ENCODE measurements around the gene CLDN17.

Gene CLDN17, protein sequence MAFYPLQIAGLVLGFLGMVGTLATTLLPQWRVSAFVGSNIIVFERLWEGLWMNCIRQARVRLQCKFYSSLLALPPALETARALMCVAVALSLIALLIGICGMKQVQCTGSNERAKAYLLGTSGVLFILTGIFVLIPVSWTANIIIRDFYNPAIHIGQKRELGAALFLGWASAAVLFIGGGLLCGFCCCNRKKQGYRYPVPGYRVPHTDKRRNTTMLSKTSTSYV

DNA sequence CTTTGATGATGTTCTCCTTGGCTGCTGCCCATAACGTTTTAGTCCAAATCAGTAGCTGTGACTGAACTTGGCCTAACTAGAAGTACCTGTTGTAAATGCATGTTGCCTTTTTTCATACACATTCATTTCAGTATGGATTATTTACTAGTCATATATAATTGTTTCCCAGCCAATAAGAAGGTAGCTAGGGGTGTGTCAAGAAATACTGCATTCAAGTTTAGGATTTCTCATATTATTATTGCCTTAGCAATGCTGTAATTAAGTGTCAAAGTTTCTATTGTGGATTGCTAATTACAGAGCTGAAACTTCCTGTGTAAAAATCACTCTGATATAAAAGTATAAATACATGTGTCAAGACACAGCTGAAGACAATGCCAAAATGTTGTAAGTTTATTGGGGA is at the start of gene CLDN17:
Gene CLDN17 (minus strand): TSS at position 101 of the 400 bp plus-strand sequence. CDS start 188 bp downstream, outside the sequence.
- DNase-seq: no peak

DNA sequence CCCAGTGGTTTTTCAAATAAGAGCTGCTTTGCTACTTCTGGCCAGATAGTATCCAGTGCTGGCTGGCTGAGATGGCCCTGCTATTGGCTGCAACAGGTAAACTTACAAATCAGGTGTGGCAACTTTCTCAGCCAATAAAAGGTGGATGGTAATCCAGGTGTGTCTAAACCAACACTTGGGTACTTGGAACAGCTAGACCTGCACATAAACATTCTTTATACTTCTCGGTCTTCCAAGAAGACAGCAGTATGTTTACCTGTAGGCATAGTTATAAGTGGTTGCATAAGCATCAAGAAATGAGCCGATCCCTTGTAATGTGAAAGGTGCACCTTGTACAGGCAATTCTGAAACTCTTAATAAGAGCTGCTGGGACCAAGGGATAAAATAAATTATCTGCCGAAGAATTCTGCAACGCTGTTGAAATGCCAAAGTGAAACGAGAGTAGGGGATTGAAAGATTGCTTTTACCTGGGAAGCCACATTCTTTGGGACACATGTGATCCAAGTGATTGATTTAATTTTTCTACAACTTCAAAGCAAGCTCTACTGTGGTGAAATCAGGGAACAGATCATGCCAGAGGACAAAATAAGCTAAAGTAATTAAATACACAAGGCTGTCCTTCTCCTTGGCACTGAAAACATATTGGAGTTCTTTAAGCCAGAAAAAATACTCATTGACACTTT is 49.6 kb upstream of the CLDN17 start, which contains the start of gene CLDN8:
Gene CLDN8 (minus strand): TSS at position 57 of the 683 bp plus-strand sequence. CDS start 172 bp downstream, outside the sequence.
- DNase-seq: no peak

DNA sequence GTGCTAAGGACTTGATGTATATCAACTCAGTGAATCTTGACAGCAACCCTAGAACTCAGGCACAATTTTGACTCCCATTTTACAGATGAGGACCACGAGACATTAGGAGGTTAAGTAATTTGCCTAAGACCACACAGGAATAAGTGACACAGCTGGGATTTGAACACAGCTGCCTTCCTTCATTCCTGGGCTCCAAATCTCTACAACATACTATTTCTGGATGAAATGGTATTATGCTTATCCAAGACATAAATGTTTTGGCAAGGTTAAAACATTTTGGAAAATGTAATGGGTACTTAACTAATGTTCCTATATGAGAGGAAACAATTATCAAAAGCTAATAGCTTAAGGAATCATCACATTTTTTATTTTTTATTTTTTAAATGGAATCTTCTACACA is 44.5 kb upstream of the CLDN17 start:
- DNase-seq: no peak

DNA sequence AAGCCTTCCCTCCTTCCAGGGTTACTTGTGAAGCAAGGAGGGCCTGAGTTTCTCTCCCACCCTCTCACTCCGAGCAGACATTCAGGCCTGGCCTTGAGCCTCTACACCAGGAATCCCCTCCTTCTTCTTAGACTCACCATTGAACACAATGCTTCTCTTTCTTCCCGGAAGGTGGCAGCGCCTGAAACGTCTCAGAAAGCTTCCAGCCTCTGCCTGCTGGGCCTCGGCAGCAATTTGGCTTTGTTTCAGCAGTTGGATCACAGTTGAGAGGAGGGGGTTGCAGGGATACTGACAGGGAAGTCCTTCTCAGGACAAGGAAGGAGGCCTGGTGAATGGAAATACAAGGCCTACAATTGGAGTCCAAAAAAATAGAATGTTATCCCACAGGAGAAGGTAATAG is 43.0 kb upstream of the CLDN17 start:
- DNase-seq: no peak

DNA sequence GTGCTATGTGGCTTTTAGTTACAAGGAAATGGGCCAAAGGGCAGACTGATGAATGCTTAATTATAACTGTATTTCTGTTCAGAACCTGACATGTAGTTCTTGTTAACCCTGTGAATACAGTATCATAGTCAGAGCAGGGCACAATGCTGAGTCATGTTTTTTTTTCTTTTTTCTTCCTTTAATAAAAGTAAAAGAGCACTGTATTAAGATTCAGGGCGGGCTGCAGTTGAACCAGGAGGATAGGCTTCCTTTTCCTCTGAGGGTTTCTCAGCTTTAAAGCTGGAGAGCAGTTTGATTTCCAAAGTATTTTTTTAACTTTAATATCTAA is 40.6 kb upstream of the CLDN17 start:
- no peak for DNase-seq

DNA sequence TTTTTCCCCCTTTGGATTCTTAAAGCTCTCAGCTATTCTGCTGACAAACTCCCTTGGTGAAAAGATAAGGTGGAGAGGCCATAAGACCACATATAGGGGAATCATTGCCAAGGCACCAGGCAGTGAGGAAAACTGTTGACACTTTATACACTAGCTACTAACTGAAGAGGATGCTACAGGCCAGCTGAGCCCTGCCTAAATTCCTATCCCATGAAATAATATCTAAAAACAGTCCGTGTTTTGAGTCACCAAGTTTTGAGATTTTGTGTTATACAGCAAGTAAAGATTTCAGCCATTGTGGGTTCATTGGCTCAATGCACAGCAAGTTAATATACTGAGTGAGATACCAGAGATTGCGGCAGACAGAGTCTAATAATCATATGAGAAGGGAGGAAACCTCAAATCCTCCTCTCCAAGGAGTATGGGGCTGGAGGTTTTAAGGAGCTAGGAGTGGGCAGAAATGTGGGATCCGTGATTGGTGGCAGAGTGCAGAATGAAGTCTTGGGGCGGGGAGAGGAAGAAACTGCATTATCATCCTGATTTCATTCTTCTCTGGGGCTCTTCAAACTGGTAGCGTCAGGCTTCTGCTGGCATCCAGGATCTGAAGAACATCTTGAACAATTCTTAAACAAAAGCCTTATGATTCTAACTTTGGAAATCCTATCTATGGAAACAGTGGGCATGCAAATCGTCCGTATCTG is 40.1 kb upstream of the CLDN17 start:
- DNase-seq: no peak

DNA sequence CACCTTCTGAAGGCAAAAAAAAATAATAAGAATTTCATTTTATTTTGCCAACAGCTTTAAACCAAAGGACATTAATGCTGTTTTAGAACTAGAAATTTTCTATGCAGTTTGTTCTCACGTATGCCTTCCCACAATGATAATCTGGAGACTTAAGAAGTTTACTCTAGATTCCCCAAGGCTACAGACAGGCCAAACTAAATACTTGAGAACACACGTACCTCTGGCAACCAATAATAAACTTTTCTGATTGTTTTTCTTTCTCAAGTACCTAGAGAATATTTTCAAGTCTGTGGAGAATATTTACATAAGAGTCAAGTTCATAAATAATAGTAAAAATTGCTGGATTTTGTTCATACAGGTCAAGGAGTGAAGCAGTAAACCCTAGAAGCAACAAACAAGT is 33.4 kb upstream of the CLDN17 start:
- DNase-seq: no peak

DNA sequence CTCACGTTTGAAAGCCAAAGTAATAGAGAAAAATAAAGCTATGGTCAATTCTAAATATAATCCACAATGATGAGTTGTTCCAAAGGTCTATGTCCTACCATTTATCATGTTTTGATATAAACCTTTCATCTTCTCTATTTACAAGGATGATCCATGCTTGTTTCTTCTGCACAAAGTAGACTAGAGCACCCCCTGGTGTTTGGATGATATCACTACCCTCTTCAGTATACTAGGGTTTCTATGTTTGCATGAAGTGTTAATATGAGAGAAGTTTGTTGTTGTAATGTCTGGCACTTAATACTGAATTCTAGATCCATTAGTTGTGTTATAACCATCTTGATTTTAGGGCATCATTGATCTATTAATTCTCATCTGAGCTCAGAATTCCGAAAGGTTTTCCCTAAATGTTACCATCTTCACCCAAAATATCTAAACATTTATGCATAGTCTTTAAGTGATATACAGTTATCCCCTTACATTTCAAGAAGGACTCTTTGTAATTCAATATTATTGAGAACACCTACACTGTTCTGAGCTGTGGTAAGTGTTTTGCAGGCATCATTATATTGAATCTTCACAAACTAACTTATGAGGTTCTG is 28.2 kb upstream of the CLDN17 start:
- DNase-seq: no peak

DNA sequence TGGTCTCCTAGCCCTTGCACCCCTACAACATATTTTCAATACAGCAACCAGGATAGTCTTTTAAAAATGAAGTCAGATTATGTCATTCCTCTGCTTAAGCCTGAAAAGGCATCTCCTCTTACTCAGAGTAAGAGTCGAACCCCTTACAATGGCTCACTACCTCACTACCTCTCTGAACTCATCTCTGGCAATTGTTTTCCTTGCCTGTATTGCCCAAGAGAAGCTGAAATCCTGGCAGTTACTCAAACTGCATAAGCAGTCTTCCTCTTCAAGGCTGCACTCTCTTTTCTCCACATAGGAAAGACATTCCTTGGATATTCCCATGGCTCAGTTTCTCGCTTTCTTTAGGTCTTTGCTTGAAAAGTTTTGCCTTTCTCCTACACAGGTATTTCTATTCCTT is 26.6 kb upstream of the CLDN17 start:
- DNase-seq: no peak

DNA sequence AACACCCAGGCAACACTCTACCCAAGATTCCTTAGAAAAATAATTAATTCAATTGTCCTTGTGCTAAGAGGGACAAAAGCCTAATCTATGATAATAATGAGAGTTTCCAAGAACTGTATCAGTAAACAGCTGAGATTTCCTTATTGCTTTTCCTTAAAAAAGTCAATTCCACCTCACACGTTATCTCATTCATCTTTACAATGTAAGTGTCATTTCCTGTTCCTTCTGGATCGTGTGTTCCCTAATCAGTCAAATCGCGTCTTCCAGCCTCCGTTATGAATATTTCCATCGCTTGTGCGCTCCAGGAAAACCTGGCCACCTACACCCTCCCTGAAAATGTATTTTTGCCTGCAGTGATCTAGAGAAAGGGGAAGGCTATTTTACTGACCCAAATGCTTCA is 23.9 kb upstream of the CLDN17 start:
- no peak for DNase-seq

DNA sequence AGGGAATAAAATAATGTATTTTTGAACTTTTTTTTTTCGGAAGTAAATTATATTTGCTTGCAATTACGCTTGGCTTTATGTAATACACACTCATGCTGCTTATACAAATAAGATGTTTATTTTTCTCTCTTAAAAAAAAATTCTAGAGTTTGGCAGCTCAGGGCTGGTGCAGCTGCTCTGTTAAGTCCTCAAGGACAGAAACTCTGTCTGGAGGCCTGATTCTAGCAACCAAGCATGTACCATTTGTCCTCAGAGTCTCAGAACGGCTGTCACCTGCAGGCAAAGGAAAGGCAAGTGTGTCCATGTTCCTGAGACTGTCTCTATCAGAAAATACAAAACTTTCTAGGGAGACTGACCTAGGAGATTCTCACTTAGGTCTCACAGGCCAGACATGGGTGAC is 23.2 kb upstream of the CLDN17 start:
- no peak for DNase-seq

DNA sequence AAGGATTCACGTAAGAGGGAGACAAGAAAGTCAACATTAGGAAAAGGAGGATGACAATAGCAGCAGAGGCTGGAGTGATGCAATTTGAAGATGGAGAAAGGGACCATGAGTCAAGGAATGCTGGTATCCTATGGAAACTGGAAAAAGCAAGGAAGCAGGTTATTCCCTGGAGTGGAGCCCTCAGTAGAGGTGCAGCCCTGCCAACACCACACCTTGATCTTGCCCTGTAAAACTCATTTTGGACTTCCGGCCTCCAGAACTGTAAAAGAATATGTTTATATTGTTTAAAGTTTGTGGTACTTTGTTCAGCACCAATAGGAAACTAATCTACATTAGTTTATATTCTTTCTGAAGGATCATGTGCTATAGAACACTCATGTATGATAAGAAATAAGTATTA is 19.6 kb upstream of the CLDN17 start:
- no peak for DNase-seq

DNA sequence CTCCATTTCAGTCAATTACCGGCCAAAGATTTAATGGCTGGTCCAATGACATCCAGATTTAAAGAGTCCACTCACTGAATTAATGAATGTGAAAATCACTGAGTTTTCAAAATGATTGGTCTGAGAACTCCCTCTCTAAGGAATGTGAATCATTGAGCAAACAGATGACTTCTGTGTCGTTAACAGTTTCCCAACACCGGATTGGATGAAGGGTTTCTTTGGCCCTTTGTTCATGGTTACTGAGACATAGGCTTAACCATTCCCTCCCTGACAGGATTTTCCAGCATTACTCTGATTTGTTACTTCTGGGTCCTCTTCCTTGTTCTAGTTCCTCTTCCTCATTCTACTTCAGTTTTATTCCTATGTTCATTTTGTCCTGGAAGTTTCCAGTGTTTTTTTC is 1.5 kb upstream of the CLDN17 start:
- DNase-seq: no peak

DNA sequence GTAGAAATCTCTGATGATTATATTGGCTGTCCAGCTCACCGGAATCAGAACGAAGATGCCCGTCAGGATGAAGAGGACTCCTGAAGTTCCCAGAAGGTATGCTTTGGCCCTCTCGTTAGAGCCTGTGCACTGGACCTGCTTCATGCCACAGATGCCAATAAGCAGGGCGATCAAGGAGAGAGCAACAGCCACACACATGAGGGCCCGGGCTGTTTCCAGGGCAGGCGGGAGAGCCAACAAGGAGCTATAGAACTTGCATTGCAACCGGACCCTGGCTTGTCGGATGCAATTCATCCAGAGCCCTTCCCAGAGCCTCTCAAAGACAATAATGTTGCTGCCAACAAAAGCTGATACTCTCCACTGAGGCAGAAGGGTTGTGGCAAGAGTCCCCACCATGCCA is 434 bp downstream of the CLDN17 start:
- DNase-seq: no peak

DNA sequence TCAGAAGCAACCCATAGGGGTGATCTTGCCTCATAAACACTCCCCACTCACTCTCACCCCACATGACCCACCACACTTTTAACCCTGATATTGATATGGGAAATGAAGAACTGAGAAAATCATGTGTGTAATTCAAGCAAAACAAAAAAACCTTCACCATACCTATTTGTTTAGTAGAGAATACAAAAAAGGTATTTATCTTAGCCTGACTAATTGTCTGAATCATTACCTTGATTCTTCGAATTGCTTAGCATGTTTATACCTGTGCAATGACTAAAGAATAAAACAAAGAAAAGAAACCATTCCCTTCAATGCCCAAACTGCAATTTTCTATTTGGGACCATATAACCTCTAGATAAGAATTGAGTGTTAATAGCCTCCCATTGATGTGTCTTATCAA is 1.8 kb downstream of the CLDN17 start:
- no peak for DNase-seq

DNA sequence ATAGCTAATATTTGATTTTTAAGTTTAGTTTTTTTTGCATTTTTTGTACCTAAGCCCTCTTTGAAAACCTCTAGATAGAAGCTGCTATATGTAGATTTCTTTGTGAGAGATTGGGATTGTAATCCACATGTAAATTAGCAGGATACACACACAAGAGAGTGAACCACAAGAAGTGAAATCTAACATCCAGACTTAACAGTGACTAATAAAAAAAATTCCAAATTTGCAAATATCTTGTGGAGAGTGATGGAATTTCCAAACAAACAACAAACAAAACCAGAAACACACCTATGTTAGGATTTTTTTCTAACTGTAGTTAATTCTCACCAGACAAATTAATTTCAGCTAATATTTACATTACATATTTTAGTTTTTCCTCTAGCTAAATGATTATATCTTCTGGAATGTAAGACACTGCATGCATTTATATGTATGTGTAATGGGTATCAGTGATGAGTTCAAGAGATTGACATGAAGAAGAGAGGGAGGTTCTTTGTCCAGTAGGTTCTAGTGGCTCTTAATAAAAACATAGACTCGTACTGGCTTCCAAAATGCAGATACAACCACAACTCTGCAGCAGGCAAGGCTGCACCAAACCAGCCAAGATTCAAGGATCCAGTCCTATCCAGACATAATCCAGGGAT is 12.8 kb downstream of the CLDN17 start:
- DNase-seq: no peak

DNA sequence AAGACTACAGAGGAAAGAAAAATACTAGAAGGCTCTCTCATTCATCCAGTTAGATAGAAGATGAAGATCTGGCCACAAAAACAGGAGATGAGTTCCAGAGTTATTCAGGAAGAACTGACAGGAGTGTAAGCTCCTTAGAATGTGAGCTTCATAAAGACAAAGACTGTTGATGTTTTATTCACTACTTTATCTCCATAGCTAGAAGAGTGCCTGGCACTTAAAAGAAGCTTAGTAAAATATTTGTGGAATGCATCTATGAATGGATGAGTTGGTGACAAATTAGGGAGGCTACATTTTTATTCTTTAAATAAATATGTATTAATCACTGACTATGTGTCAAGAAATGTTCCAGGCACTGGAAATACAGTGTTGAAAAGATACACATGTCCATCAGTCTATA is 13.8 kb downstream of the CLDN17 start:
- no peak for DNase-seq

DNA sequence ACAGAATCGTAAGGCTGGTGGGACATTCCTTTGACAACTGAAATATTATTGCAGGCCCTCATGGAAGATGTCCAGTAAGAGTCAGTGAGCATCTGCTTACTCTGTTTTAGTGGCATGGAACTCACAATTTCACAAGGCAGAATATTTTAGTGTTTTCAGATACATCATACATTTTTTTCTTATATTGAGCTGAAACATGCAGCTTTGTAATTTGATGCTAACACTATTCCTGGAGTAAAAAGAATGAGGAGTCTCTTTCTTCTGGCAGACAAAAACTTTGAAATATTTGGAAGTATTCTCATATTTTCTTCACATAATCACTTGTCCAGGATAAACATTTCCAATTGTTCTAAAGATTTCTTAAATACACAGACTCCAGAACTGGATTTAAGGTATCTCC is 17.7 kb downstream of the CLDN17 start:
- no peak for DNase-seq

DNA sequence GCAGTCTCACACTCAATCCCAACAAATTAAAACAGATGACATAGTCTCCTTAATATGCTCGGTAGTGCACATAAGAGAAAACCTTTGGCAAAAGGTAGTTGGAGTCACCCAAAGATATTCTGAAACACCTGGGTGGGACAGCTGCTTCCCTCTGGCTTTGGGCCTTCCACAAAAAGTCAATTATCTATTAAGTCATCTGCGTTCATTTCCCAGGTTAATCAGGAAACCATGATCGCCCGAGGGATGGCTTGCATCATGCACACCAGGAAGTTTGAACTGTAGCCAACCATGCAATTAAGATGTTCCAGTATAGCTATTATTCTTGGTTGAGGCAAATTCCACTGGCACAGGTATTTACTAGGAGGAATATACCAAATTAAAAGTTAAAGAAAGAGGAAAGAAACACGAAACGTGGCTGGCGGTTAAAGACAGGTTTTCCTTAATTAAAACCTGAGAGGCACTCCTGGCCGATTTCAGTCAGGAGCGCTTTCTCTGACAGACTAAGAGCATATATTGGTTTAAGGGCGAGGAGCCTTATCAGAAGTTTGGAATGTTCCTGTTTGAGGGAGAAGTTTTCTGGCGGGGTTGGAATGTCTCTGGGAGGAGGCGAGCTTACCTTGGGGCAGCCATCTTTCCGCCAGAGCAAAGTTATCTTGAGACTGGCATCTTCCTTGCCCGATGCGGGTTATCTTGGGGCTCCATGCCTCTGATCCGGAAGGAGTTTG is 19.9 kb downstream of the CLDN17 start:
- no peak for DNase-seq

DNA sequence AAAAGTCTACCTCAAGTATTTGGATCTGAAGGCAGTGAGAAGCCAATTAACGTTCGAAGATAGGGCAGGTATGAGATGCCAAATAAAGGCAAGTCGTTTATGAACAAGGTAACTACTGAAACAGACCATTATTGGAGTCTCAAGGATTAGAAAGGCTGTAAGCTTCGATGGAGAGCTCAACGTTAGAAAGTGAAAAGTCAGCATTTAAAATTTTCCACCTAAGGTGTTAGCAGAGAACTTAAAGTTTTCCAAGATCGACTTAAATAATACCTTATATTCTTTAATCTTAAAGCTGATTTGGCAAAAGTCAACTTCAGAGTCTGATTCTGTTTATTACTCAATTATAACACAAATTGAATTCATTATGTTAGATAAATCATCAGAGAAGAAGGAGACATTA is 28.1 kb downstream of the CLDN17 start:
- no peak for DNase-seq

DNA sequence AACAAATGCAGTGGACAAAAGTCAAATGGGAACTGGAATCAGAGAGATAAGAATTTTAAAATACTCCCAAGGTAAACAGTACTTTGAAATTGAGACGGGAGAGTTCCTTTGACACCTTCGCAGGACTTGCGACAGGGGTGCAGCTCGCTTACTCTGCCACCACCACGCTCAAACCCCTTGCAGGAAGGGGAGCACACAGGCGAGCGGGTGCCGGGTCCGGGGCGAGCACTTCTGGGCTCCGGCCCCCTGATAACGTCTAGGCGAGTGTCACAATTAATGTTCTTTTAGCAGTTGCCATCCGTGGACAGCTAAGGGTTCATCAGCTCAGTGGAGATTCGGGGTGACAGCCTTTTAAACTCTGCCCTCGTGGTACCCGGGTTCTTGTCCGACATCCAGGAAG is 37.4 kb downstream of the CLDN17 start:
- DNase-seq: no peak

DNA sequence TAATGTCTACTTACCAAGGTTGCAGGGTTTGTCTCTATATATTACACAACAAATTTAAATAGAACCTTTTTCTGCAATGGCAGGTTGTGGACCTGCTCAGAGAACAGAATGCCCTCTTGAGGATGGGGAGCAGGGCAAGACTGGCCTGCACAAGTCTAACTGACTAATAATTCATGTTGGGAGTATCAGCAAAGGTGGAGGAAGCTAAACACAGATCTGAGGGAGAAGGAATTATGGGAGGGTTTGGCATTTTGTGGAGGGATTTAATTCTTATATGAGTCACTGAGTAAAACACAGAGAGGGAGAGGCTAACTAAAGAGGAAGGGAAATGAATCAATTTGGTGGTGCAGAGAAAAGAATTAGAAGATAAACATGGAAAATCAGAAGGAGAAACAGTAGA is 40.0 kb downstream of the CLDN17 start:
- no peak for DNase-seq

DNA sequence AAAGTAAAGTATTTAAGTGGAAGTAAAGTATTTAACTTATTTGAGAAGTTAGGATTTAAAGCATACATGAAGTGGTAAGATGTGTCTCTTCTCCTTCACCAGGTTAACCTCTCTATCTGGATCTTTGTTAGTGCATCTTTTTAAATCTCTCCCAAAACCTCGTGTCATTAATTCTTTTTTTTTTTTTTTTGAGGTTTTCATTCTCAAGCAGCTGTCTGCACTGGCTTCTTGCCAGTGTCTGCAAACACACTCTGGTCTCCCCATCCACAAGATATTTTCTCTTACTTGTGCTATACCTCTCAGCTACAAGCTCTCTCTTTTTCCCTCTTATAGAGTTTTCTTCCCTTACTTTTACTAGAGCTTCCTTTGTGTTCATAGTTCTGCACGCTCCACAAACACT is 49.0 kb downstream of the CLDN17 start:
- DNase-seq: no peak
